GM12878 (cell line): ENCODE data around the gene CDH7. TPM values are rescaled to one million over a fixed set of nuclear protein-coding genes. Genes with fewer than 3 reads are reported as not detected.

Experiments
- ATAC-seq: fragments of 200-7000 bp; cut with Tn5 transposase; 3 replicates; pipeline ENCODE4 v1.9.1; 2020; ENCODE audit warnings: mild to moderate bottlenecking, moderate library complexity
- BruUV-seq: library from RNA; stranded (reverse); fragments of 400-500 nt; replicated peaks from 2 replicates; lab custom pipeline; 2021; lab: Mats Ljungman, UMichigan
- CTCF ChIA-PET: fragments of 300-600 bp; sonication (Branson Sonifier 250); formaldehyde crosslinking; extraction: SDS; loops from one replicate; lab custom pipeline; 2021; ENCODE audit warnings: inconsistent platforms; lab: Yijun Ruan, JAX
- POLR2A ChIA-PET: fragments of 350-600 bp; formaldehyde crosslinking; extraction: SDS; loops from one replicate; lab custom pipeline; 2021; ENCODE audit warnings: inconsistent platforms; lab: Charles Lee
- RAD21 ChIA-PET: fragments of 300-600 bp; sonication (Branson Sonifier 250); formaldehyde crosslinking; loops from one replicate; lab custom pipeline; 2023; ENCODE audit warnings: antibody characterized with exemption; ENCODE audit not compliant: unreplicated experiment; lab: Charles Lee
- SMC1A ChIA-PET: fragments of 300-600 bp; sonication (Branson Sonifier 250); formaldehyde crosslinking; loops from one replicate; lab custom pipeline; 2023; ENCODE audit not compliant: unreplicated experiment, uncharacterized antibody; lab: Charles Lee
- DNase-seq: peaks from one replicate; pipeline ENCODE4 v3.0.0-alpha.2; 2011; ENCODE audit warnings: low read depth, low spot score
- FAIRE-seq: peaks from 3 replicates; lab custom pipeline; 2011; peaks lifted over from hg19 to GRCh38; lab: Jason Lieb, UNC
- H2AFZ ChIP-seq: 2 replicates; pipeline ENCODE4 v1.6.0; 2011; ENCODE audit warnings: low read depth, low read length, control low read depth; ENCODE audit not compliant: control insufficient read depth
- H3K27ac ChIP-seq: 2 replicates; pipeline ENCODE4 v1.5.1; 2011; ENCODE audit warnings: control low read depth; ENCODE audit not compliant: control insufficient read depth, insufficient read depth
- H3K27me3 ChIP-seq, 2 experiments: replicated peaks in 1 of 2; 2 replicates each; pipeline versions ENCODE4 v1.6.0 to v1.6.1; 2011; ENCODE audit warnings: low read length in 1 of 2; ENCODE audit not compliant: control insufficient read depth in 2 of 2, insufficient read depth in 2 of 2
- H3K36me3 ChIP-seq, 2 experiments: 2 replicates each; pipeline ENCODE4 v1.5.1; 2011; ENCODE audit warnings: low read length in 1 of 2; ENCODE audit not compliant: control insufficient read depth in 2 of 2, insufficient read depth in 2 of 2
- H3K4me1 ChIP-seq: 2 replicates; pipeline ENCODE4 v1.6.1; 2011; ENCODE audit warnings: mild to moderate bottlenecking, low read length, moderate library complexity, mixed read lengths; ENCODE audit not compliant: control insufficient read depth, insufficient read depth
- H3K4me2 ChIP-seq: 2 replicates; pipeline ENCODE4 v1.6.0; 2011; ENCODE audit warnings: control low read depth; ENCODE audit not compliant: control insufficient read depth, insufficient read depth
- H3K4me3 ChIP-seq: fragments of 200-600 bp; sonication (generic); 2 replicates; pipeline ENCODE4 v1.5.1; 2016
- H3K79me2 ChIP-seq: 2 replicates; pipeline ENCODE4 v1.6.0; 2011; ENCODE audit warnings: low read length; ENCODE audit not compliant: control insufficient read depth, insufficient read depth
- H3K9ac ChIP-seq: 2 replicates; pipeline ENCODE4 v1.8.0; 2011; ENCODE audit warnings: low read length, control low read depth, mixed read lengths; ENCODE audit not compliant: control insufficient read depth, insufficient read depth
- H3K9me3 ChIP-seq: replicated peaks from 3 replicates; pipeline ENCODE4 v1.5.1; 2011; ENCODE audit warnings: mild to moderate bottlenecking, low read length; ENCODE audit not compliant: control insufficient read depth, insufficient read depth
- H4K20me1 ChIP-seq: 2 replicates; pipeline ENCODE4 v1.6.0; 2011; ENCODE audit not compliant: control insufficient read depth, insufficient read depth
- CHD1 ChIP-seq: IDR thresholded peaks from 2 replicates; pipeline ENCODE4 v1.6.1; 2012; ENCODE audit warnings: low read depth, low read length, improper control_type of control experiment
- CHD4 ChIP-seq: fragments of 200-600 bp; sonication (generic); IDR thresholded peaks from 2 replicates; pipeline ENCODE4 v1.6.1; 2016; ENCODE audit warnings: mild to moderate bottlenecking
- ESRRA ChIP-seq: IDR thresholded peaks from 2 replicates; pipeline ENCODE4 v1.6.1; 2012; ENCODE audit warnings: mild to moderate bottlenecking, low read length, improper control_type of control experiment
- EZH2 ChIP-seq: IDR thresholded peaks from 2 replicates; pipeline ENCODE4 v1.6.1; 2012; ENCODE audit warnings: low read depth, mild to moderate bottlenecking, control low read depth, inconsistent platforms, low read length, borderline replicate concordance; ENCODE audit not compliant: control insufficient read depth
- GABPA ChIP-seq: IDR thresholded peaks from 2 replicates; pipeline ENCODE4 v1.6.1; 2014; ENCODE audit warnings: antibody characterized with exemption, low read depth, mild to moderate bottlenecking, inconsistent platforms
- MEF2B ChIP-seq: fragments of 450-650 bp; IDR thresholded peaks from 2 replicates; pipeline ENCODE4 v1.6.1; 2018; ENCODE audit warnings: mild to moderate bottlenecking, moderate library complexity; ENCODE audit not compliant: partially characterized antibody, poor library complexity, severe bottlenecking
- NR2C1 ChIP-seq: fragments of 450-650 bp; IDR thresholded peaks from 2 replicates; pipeline ENCODE4 v1.6.1; 2017; ENCODE audit warnings: antibody characterized with exemption, mild to moderate bottlenecking, moderate library complexity
- POLR2AphosphoS2 ChIP-seq: IDR thresholded peaks from 2 replicates; pipeline ENCODE4 v1.6.1; 2011; ENCODE audit warnings: low read depth, mild to moderate bottlenecking, low read length, improper control_type of control experiment, moderate library complexity
- RFX5 ChIP-seq: IDR thresholded peaks from 2 replicates; pipeline ENCODE4 v1.6.1; 2011; ENCODE audit warnings: low read depth, low read length, improper control_type of control experiment
- SP1 ChIP-seq: IDR thresholded peaks from one replicate; pipeline ENCODE4 v1.6.1; 2011; ENCODE audit warnings: low read depth, low read length
- SREBF1 ChIP-seq: IDR thresholded peaks from 2 replicates; pipeline ENCODE4 v1.6.1; 2012; ENCODE audit warnings: mild to moderate bottlenecking, low read length
- YBX1 ChIP-seq: fragments of 450-650 bp; IDR thresholded peaks from 2 replicates; pipeline ENCODE4 v1.6.1; 2016; ENCODE audit warnings: antibody characterized with exemption
- ZNF24 ChIP-seq: fragments of 450-650 bp; IDR thresholded peaks from 2 replicates; pipeline ENCODE4 v1.6.1; 2017; ENCODE audit warnings: antibody characterized with exemption, mild to moderate bottlenecking
- WGBS: methylation state at CpG from one replicate; pipeline ENCODE4 v1.1.6; 2016; ENCODE audit warnings: low lambda C conversion rate; ENCODE audit not compliant: insufficient replicate concordance, insufficient coverage; ENCODE audit errors: missing lambda C conversion rate; 5-methylcytosine and 5-hydroxymethylcytosine counted together
- in situ Hi-C: fragments of 300-500 bp; cut with MboI; formaldehyde crosslinking; loops from 9 replicates; pipeline ENCODE4 v1.14.3; 2018; ENCODE audit warnings: mixed read lengths
- intact Hi-C: fragments of 100-400 bp; cut with micrococcal nuclease; formaldehyde crosslinking; loops from one replicate; pipeline ENCODE4 v1.14.2; 2022; ENCODE audit not compliant: unreplicated experiment
- polyA plus RNA-seq, 11 experiments: library from polyadenylated mRNA; depleted of rRNA in 4 of 11; unstranded in 6 of 11; stranded (reverse) in 5 of 11; fragments of >200 nt; fragmentation: Nextera tagmentation in 4 of 11; fragmentation: Illumina TruSeq in 1 of 11; extraction: Ambion mirVana in 4 of 11; extraction: Trizol in 1 of 11; gene quantifications; 1 replicate in 1 of 11; 2 replicates in 10 of 11; pipeline versions ENCODE4 v1.2.1 to v1.2.3, GENCODE V29; 2011 to 2016; ENCODE audit warnings: inconsistent platforms in 2 of 11, missing spikeins in 2 of 11, low read depth in 1 of 11
- total RNA-seq, 4 experiments: library from RNA; depleted of rRNA in 3 of 4; stranded (reverse); fragments of >200 nt in 3 of 4; fragmentation: Illumina TruSeq in 1 of 4; extraction: Trizol in 1 of 4; gene quantifications; 2 replicates each; pipeline versions ENCODE4 v1.2.1 to v1.2.3, GENCODE V29; 2013 to 2021
- TF ChIP-seq, protein P1 (sequence below): fragments of 450-650 bp; IDR thresholded peaks from 2 replicates; pipeline ENCODE4 v1.6.1; 2017; ENCODE audit warnings: low read depth, mild to moderate bottlenecking, moderate library complexity

Gene CDH7
- total and polyA plus RNA-seq, 10 of the 15 experiments (the other 5 are each of a cell fraction or from before 2014, with no cell fraction given), result 0.03 TPM; not detected in 9

DNA sequence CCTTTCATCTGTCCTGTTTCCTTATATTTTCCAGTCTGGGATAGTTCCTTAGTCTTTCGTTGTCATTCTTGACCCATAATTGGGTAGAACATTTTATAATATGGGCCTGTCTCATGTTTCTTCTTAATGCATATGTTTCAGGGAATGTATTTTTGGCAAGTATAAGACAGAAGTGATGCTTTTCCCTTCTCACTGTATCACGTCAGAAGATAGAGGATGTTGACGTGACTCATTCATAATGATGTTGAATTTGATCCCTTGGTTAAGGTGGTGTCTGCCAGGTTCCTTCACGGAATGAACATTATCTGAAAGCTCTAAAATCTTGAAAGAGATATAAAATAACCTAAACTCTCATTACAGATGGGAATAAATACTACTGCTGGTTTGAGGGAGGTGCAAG lies 18.8 kb downstream of the CDH7 start:
- H3K4me2 ChIP-seq, result no peak overlapping the region
- FAIRE-seq (no peak), DNase-seq (no peak), ATAC-seq (no peak)
- CTCF ChIA-PET, result no interaction called here
- H3K9ac ChIP-seq, result no peak overlapping the region
- SMC1A ChIA-PET, result no interaction called here
- H3K9me3 ChIP-seq, result no peaks in the 10 kb centered on the region
- WGBS, result 14% methylated on average over 4 of the region's 4 CpGs
- no peaks in the 10 kb centered on the region for H3K27me3 ChIP-seq
- no peak overlapping the region for H3K27ac ChIP-seq
- RAD21 ChIA-PET, result no interaction called here
- H3K4me3 ChIP-seq, result no peak overlapping the region
- POLR2A ChIA-PET, result no interaction called here
- intact Hi-C loops (no loop called here), in situ Hi-C loops (no loop called here)
- TF ChIP-seq NR2C1, result no peak
- no peak for TF ChIP-seq EZH2
- no peak for TF ChIP-seq ZNF24
- TF ChIP-seq, protein P1, sequence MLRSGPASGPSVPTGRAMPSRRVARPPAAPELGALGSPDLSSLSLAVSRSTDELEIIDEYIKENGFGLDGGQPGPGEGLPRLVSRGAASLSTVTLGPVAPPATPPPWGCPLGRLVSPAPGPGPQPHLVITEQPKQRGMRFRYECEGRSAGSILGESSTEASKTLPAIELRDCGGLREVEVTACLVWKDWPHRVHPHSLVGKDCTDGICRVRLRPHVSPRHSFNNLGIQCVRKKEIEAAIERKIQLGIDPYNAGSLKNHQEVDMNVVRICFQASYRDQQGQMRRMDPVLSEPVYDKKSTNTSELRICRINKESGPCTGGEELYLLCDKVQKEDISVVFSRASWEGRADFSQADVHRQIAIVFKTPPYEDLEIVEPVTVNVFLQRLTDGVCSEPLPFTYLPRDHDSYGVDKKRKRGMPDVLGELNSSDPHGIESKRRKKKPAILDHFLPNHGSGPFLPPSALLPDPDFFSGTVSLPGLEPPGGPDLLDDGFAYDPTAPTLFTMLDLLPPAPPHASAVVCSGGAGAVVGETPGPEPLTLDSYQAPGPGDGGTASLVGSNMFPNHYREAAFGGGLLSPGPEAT, result no peak
- TF ChIP-seq SP1, result no peak
- no peak for TF ChIP-seq YBX1
- no peak for TF ChIP-seq MEF2B
- TF ChIP-seq GABPA, result no peak
- TF ChIP-seq SREBF1, result no peak
- no peak for TF ChIP-seq CHD4
- no peak for TF ChIP-seq ESRRA
- no peak for TF ChIP-seq RFX5
- TF ChIP-seq POLR2AphosphoS2, result no peak
- TF ChIP-seq CHD1, result no peak
- H4K20me1 ChIP-seq, result no peaks in the 10 kb centered on the region
- H3K36me3 ChIP-seq, result no peaks in the 10 kb centered on the region
- BruUV-seq, result no TSS peak
- no peaks in the 10 kb centered on the region for H3K79me2 ChIP-seq
- no peaks in the 10 kb centered on the region for H3K4me1 ChIP-seq
- no peak overlapping the region for H2AFZ ChIP-seq
